Stimulated activated CD8-positive, alpha-beta memory T cell treated with anti-CD3 and anti-CD28 coated beads, Interleukin-7, amount 100 ng/mL, for 1 hour (primary cell): ENCODE measurements around the gene RNF126.
"Not testable (repeated sequence)": the region's sequence is repeated elsewhere in the genome, so short reads cannot be mapped to it uniquely, and the experiment has no call there.

Experiments used
- DNase-seq, 2 donors: peaks; one replicate each; pipeline ENCODE4 v3.0.0-alpha.2; 2020; ENCODE audit warnings: low read depth in 2 of 2

RNF126 gene

GRCh38 chr19:662962-663681, at the start of gene RNF126:
Gene RNF126, minus strand, starts transcription at chr19:663214. Its CDS starts 93 bp downstream, at chr19:663121.
- DNase-seq: peak; percentile 95

GRCh38 chr19:711254-711653, 48.2 kb upstream of the RNF126 start:
- DNase-seq: no peak

DNA sequence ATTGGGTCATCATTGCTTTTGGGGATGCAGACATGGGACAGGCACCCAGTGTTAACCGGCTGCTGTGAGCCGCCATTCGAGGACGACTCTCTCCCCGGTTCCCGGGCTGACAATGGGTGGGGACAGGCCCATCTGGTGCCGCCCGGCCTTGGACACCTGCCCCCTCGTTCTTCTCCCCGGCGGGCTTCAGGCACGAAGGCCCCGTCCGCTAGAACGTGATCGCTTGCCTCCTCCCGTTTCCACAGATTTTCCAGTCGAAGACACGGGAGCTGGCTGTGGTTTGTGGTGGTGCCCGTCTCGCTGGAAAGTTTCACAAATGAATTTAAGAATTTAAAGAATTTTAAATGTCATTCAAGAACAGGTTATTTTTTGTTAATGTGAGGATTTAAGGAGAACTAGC, 47.8 kb upstream of the RNF126 start:
- no peak for DNase-seq

- DNase-seq: no peak
Observed at GRCh38 chr19:709965-710571, 47.1 kb upstream of the RNF126 start.

- DNase-seq: no peak
Observed at GRCh38 chr19:709196-709964, 46.4 kb upstream of the RNF126 start.

- no peak for DNase-seq
Observed at GRCh38 chr19:708154-709143, 45.4 kb upstream of the RNF126 start, which contains the start of gene PALM. Gene PALM, plus strand, starts transcription at chr19:708935. Its CDS starts 212 bp downstream, at chr19:709147.

DNA sequence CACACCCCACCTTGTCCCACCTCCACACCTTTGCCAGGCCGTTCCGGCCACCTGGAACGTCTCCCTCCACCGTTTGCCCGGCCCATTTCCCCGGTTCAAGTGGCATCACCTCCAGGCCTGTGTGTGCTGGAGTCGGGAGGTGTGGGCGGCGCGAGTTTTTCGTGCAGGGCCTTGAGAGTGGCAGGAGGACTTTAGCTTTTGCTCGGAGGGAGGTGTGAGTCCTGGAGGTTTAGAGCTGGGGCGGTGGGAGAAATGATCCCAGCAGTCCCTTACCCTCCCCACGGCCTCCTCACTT, 41.4 kb upstream of the RNF126 start:
- DNase-seq: no peak

DNA sequence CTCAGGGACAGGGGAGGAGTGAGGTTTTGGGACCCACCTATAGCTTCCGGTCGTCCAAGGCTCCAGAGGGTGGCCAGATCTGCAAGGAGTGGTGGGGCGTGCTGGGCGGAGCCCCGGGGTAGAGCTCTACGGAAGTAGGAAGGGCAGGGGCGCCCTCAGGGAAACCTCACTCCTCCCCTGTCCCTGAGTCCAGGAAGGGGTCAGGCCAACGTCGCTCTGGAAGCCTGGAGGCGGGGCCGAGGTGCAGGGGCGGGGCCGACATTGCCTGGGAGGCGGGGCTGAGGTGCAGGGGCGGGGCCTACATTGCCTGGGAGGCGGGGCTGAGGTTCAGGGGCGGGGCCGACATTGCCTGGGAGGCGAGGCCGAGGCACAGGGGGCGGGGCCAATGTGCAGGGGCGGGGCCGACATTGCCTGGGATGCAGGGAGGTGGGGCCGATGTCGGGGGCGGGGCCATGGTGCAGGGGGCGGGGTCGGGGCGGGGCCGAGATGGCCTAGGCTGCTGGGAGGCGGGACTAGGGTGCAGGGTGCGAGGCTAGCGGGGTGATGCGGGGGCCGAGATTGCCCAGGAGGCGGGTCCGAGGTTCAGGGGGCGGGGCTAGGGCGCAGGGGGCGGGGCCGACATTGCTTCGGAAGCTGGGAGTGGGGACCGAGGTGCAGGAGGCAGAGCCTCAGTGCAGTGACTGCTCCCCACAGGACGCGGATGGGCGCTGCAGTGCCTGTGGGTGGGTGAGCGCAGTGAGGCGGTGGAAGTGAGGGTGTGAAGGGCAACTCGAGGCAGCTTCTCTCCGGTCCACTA, 40.8 kb upstream of the RNF126 start:
- peak; percentile 38 for DNase-seq

DNA sequence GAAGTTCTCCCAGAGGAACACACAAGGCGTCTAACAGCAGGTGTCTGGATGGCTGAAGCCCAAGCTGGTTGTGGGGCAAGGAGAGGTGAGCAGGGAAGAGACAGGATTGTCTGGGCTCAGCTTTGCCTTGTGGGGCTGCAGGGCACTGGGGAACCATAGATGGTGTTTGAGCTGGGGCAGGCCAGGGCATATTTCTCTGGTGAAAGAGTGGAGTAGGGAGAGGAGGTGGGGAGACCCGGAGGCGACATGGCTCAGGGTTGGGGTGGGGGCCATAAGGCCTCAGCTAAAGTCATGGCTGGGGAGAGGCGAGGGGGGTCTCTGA, 40.3 kb upstream of the RNF126 start:
- DNase-seq: no peak

GRCh38 chr19:702847-703246, 39.8 kb upstream of the RNF126 start:
- not testable (repeated sequence) for DNase-seq

GRCh38 chr19:699885-700284, 36.9 kb upstream of the RNF126 start:
- not testable (repeated sequence) for DNase-seq

DNA sequence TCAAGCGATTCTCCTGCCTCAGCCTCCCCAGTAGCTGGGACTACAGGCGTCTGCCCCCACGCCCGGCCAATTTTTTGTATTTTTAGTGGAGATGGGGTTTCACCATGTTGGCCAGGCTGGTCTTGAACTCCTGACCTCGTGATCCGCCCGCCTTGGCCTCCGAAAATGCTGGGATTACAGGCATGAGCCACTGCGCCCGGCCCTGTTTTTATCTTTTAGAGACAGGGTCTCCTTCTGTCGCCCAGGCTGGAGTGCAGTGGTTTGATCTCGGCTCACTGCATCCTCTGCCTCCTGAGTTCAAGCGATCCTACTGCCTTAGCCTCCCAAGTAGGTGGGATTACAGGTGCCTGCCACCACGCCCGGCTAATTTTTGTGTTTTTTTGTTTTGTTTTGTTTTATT, 35.5 kb upstream of the RNF126 start:
- DNase-seq: not testable (repeated sequence)

- no peak for DNase-seq
Observed at GRCh38 chr19:695352-695949, 32.4 kb upstream of the RNF126 start, which contains the start of gene PRSS57. Gene PRSS57, minus strand, starts transcription at chr19:695452. Its CDS starts 22 bp downstream, at chr19:695430.

DNA sequence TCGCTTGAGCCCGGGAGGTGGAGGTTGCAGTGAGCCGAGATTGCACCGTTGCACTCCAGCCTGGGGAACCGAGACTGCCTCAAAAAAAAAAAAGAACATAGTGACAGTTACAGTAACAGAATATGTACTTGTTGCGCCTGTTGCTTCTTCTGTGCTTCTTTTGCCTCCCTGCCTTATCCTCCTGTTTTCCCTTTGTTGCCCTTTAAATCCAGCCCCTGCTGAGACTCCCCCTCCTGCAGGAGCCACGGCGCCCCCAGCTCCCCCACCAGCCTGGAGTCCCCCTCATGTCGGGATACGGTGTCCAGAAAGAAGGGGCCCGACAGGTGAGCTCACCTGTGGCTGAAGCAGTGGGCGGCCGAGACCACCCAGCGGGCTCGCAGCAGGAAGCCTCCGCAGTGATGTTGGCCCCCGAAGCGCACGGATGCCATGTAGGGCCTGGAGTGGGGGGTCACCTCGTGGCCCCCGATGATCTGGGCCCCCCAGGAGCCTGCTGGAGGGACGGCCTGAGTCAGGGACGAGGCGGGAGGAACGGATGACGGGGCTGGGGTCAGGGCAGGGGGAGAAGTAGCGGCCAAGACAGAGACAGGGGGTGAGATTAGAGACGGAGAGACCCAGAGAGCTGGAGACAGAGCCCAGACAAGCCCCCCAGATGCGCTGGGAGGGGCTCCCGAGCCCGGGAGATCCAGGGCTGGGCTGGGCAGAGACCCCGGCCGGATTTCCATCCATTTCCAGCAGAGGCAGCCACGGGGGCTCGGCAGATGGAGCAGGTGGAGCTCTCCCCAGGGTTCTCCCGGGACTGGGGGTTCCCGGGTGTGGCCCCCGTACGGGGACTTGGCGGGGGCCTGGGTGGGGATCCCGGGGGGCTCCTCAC, 31.7 kb upstream of the RNF126 start:
- DNase-seq: no peak

DNA sequence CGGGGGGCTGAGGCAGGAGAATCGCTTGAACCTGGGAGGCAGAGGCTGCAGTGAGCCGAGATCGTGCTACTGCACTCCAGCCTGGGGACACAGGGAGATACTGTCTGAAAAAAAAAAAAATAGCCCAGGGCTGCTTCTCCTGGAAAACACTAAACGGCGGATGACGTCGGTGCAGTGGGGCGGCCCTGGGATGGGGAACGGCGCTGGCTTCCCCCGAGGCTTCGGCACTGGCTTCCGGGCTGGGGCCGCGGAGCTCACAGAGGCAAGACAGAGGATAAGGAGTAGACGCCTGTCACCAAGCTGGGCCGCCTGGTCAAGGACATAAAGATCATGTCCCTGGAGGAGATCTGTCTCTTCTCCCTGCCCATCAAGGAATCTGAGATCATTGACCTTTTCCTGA, 27.2 kb upstream of the RNF126 start:
- DNase-seq: no peak

- DNase-seq: no peak
Observed at GRCh38 chr19:688992-689391, 26.0 kb upstream of the RNF126 start.

GRCh38 chr19:688214-688613, 25.2 kb upstream of the RNF126 start:
- no peak for DNase-seq

- DNase-seq: no peak
Observed at GRCh38 chr19:687569-688166, 24.7 kb upstream of the RNF126 start.
